ENCODE results near the gene ANK2.

The ANK2 gene

GRCh38 chr4:113420938-113421337 lies 371.5 kb downstream of the ANK2 start:
- no peak overlapping the region for H3K4me2 ChIP-seq (ENCODE audit: low read length)
- no peak overlapping the region for H3K27ac ChIP-seq (ENCODE audit: low read depth, low read length, poor library complexity, severe bottlenecking)
- no peaks in the 10 kb centered on the region for H4K20me1 ChIP-seq (ENCODE audit: insufficient read depth, low read length)
- H2AFZ ChIP-seq (ENCODE audit: low read length), result no peak overlapping the region
- no peak overlapping the region for H3K9ac ChIP-seq (ENCODE audit: low read length)
- H3K4me1 ChIP-seq (ENCODE audit: insufficient read depth, low read length, severe bottlenecking), result no peaks in the 10 kb centered on the region
- no peaks in the 10 kb centered on the region for H3F3A ChIP-seq (ENCODE audit: insufficient read depth, low read length)
- TF ChIP-seq EZH2 (IDR thresholded peaks at IDR 0.05; ENCODE audit: borderline replicate concordance, low read length), result no peak
- TF ChIP-seq CTCF (IDR thresholded peaks at IDR 0.05; ENCODE audit: low read length), result no peak
- no peaks in the 10 kb centered on the region for H3K9me2 ChIP-seq (ENCODE audit: low read depth, low read length)
- H3K36me3 ChIP-seq (ENCODE audit: insufficient read depth, low read length), result no peaks in the 10 kb centered on the region
- no peaks in the 10 kb centered on the region for H3K9me3 ChIP-seq (ENCODE audit: low read length)
- H3K79me2 ChIP-seq (ENCODE audit: insufficient read depth, low read length), result no peaks in the 10 kb centered on the region
- H3K4me3 ChIP-seq (ENCODE audit: low read depth, low read length, poor library complexity, severe bottlenecking), result no peak overlapping the region
- H3K27me3 ChIP-seq (ENCODE audit: insufficient read depth, low read length), result no peaks in the 10 kb centered on the region

GRCh38 chr4:113423631-113424030 lies 374.2 kb downstream of the ANK2 start:
- Histone ChIP-seq H3K27ac (ENCODE audit: low read depth, low read length, poor library complexity, severe bottlenecking) (no peak overlapping the region), H3K9ac (ENCODE audit: low read length) (no peak overlapping the region), H4K20me1 (ENCODE audit: insufficient read depth, low read length) (no peaks in the 10 kb centered on the region), H3K79me2 (ENCODE audit: insufficient read depth, low read length) (no peaks in the 10 kb centered on the region), H3K27me3 (ENCODE audit: insufficient read depth, low read length) (no peaks in the 10 kb centered on the region), H2AFZ (ENCODE audit: low read length) (no peak overlapping the region), H3K4me3 (ENCODE audit: low read depth, low read length, poor library complexity, severe bottlenecking) (no peak overlapping the region), H3F3A (ENCODE audit: insufficient read depth, low read length) (no peaks in the 10 kb centered on the region), H3K9me3 (ENCODE audit: low read length) (no peaks in the 10 kb centered on the region), H3K36me3 (ENCODE audit: insufficient read depth, low read length) (no peaks in the 10 kb centered on the region), H3K9me2 (ENCODE audit: low read depth, low read length) (no peaks in the 10 kb centered on the region), H3K4me1 (ENCODE audit: insufficient read depth, low read length, severe bottlenecking) (no peaks in the 10 kb centered on the region), H3K4me2 (ENCODE audit: low read length) (no peak overlapping the region)
- TF ChIP-seq EZH2 (IDR thresholded peaks at IDR 0.05; ENCODE audit: borderline replicate concordance, low read length), result no peak
- TF ChIP-seq CTCF (IDR thresholded peaks at IDR 0.05; ENCODE audit: low read length), result no peak

- no peak overlapping the region for H3K9ac ChIP-seq (ENCODE audit: low read length)
- H3K27me3 ChIP-seq (ENCODE audit: insufficient read depth, low read length), result no peaks in the 10 kb centered on the region
- H2AFZ ChIP-seq (ENCODE audit: low read length), result no peak overlapping the region
- no peaks in the 10 kb centered on the region for H3K9me3 ChIP-seq (ENCODE audit: low read length)
- no peaks in the 10 kb centered on the region for H3K79me2 ChIP-seq (ENCODE audit: insufficient read depth, low read length)
- no peaks in the 10 kb centered on the region for H3F3A ChIP-seq (ENCODE audit: insufficient read depth, low read length)
- no peak overlapping the region for H3K27ac ChIP-seq (ENCODE audit: low read depth, low read length, poor library complexity, severe bottlenecking)
- H3K9me2 ChIP-seq (ENCODE audit: low read depth, low read length), result no peaks in the 10 kb centered on the region
- H3K4me1 ChIP-seq (ENCODE audit: insufficient read depth, low read length, severe bottlenecking), result no peaks in the 10 kb centered on the region
- H4K20me1 ChIP-seq (ENCODE audit: insufficient read depth, low read length), result no peaks in the 10 kb centered on the region
- TF ChIP-seq CTCF (IDR thresholded peaks at IDR 0.05; ENCODE audit: low read length) (no peak), EZH2 (IDR thresholded peaks at IDR 0.05; ENCODE audit: borderline replicate concordance, low read length) (no peak)
- H3K4me2 ChIP-seq (ENCODE audit: low read length), result no peak overlapping the region
- no peaks in the 10 kb centered on the region; the same call in 1 of the 2 replicates for H3K36me3 ChIP-seq (ENCODE audit: insufficient read depth, low read length)
- H3K4me3 ChIP-seq (ENCODE audit: low read depth, low read length, poor library complexity, severe bottlenecking), result no peak overlapping the region
These were observed 383.7 kb downstream of the ANK2 start for GRCh38 chr4:113433116-113433515.

All from OCI-LY1 (cell line).